CD8-positive, alpha-beta memory T cell (primary cell): ENCODE data around the gene HCRTR1. TPM values are rescaled to one million over a fixed set of nuclear protein-coding genes. Genes with fewer than 3 reads are reported as not detected.

ENCODE experiments used
- CTCF ChIA-PET: fragments of 350-600 bp; sonication (Branson Sonifier 250); formaldehyde crosslinking; loops from one replicate; lab custom pipeline; 2021; ENCODE audit warnings: antibody characterized with exemption; lab: Charles Lee
- POLR2A ChIA-PET: fragments of 350-600 bp; sonication (Branson Sonifier 250); formaldehyde crosslinking; loops from one replicate; lab custom pipeline; 2021; ENCODE audit warnings: antibody characterized with exemption; lab: Charles Lee
- DNase-seq, 5 donors: peaks; one replicate each; pipeline versions ENCODE4 v3.0.0 to v3.0.0-alpha.2; 2020 to 2022; ENCODE audit warnings: mixed read lengths in 1 of 5
- H3K27ac ChIP-seq: one replicate; pipeline ENCODE4 v1.7.0; 2013; ENCODE audit warnings: low read depth, mild to moderate bottlenecking, low read length, moderate library complexity
- H3K27me3 ChIP-seq: 2 replicates; pipeline ENCODE4 v1.7.0; 2013; ENCODE audit warnings: low read length, mild to moderate bottlenecking; ENCODE audit not compliant: insufficient read depth, poor library complexity, severe bottlenecking
- H3K36me3 ChIP-seq: 2 replicates; pipeline ENCODE4 v1.7.0; 2013; ENCODE audit warnings: mild to moderate bottlenecking, low read length, moderate library complexity; ENCODE audit not compliant: insufficient read depth
- H3K4me1 ChIP-seq: 2 replicates; pipeline ENCODE4 v1.7.0; 2013; ENCODE audit warnings: mild to moderate bottlenecking, low read length, moderate library complexity; ENCODE audit not compliant: insufficient read depth
- H3K4me3 ChIP-seq: 2 replicates; pipeline ENCODE4 v1.7.0; 2013; ENCODE audit warnings: mild to moderate bottlenecking, low read length
- H3K9me3 ChIP-seq: 2 replicates; pipeline ENCODE4 v1.7.0; 2013; ENCODE audit warnings: mild to moderate bottlenecking, low read length
- H3K27ac Mint-ChIP-seq, 8 donors: one replicate each; pipeline ENCODE4 v1.8.0; 2020 to 2021; ENCODE audit warnings: mixed read lengths in 8 of 8, mild to moderate bottlenecking in 6 of 8, inconsistent platforms in 3 of 8, moderate library complexity in 3 of 8
- H3K27me3 Mint-ChIP-seq, 2 donors: one replicate each; pipeline ENCODE4 v1.8.0; 2020 to 2021; ENCODE audit warnings: mixed read lengths in 2 of 2, mild to moderate bottlenecking in 1 of 2, moderate library complexity in 1 of 2
- H3K36me3 Mint-ChIP-seq, 3 donors: one replicate each; pipeline ENCODE4 v1.8.0; 2020 to 2021; ENCODE audit warnings: mixed read lengths in 3 of 3, inconsistent platforms in 1 of 3, mild to moderate bottlenecking in 1 of 3
- H3K4me1 Mint-ChIP-seq, 3 donors: one replicate each; pipeline ENCODE4 v1.8.0; 2020 to 2021; ENCODE audit warnings: mixed read lengths in 3 of 3, inconsistent platforms in 1 of 3, mild to moderate bottlenecking in 1 of 3
- H3K4me3 Mint-ChIP-seq, 7 donors: one replicate each; pipeline ENCODE4 v1.8.0; 2020 to 2021; ENCODE audit warnings: mixed read lengths in 7 of 7, mild to moderate bottlenecking in 6 of 7, moderate library complexity in 4 of 7, inconsistent platforms in 2 of 7
- H3K9me3 Mint-ChIP-seq, 5 donors: one replicate each; pipeline ENCODE4 v1.8.0; 2020 to 2022; ENCODE audit warnings: mixed read lengths in 5 of 5, mild to moderate bottlenecking in 3 of 5, moderate library complexity in 2 of 5, inconsistent platforms in 1 of 5
- polyA plus RNA-seq: library from polyadenylated mRNA; unstranded; fragments of 300-500 nt; fragmentation: Illumina TruSeq; gene quantifications from one replicate; pipeline ENCODE4 v1.2.3, GENCODE V29; 2021
- total RNA-seq, 2 experiments: library from RNA; stranded (reverse); gene quantifications; one replicate each; pipeline ENCODE4 v1.2.3, GENCODE V29; 2021

HCRTR1 gene
- total and polyA plus RNA-seq, 3 experiments from 2014 or later: not detected

DNA sequence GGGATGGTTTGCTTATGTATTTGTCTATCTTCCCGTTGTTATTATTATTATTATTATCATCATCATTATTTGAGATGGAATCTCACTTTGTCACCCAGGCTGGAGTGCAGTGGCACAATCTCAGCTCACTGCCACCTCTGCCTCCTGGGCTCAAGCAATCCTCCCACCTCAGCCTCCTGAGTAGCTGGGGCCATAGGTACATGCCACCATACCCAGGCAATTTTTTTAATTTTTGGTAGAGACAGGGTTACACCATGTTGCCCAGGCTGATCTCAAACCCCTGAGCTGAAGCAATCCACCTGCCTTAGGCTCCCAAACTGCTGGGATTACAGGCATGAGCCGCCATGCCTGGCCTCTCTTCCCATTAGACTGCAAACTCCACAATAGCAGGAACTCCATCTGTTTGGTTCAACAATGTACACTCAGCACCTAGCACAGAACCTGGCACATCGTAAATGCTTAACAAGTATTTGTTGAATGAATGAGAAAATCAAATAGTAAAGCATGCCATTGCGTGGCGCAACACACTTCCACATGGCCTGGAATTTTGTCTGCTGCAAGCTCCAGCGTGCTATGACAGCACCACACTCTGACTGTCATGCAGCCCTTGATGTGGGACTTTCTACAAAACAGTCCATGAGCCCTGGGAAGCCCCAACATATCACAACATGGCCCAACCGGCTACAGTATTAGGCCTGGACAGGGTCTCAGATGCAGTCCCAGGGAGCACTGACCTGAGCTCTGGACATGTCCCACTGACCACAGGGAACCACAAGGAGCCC, 45.0 kb upstream of the HCRTR1 start:
- Histone ChIP-seq H3K9me3 (no peaks in the 10 kb centered on the region), H3K27me3 (no peaks in the 10 kb centered on the region), H3K36me3 (no peaks in the 10 kb centered on the region), H3K27ac (no peak overlapping the region), H3K4me1 (no peaks in the 10 kb centered on the region), H3K4me3 (no peak overlapping the region)
- DNase-seq: no peak
- Mint-ChIP-seq H3K9me3 (no peaks in the 10 kb centered on the region), H3K27me3 (peaks cover 12 to 57% of the 10 kb centered on the region in 2 donors), H3K27ac (no peak overlapping the region), H3K36me3 (no peaks in the 10 kb centered on the region), H3K4me3 (no peak overlapping the region), H3K4me1 (peaks cover 0 to 1% (median 0%) of the 10 kb centered on the region in 3 donors)
- ChIA-PET POLR2A (no interaction called here), CTCF (no interaction called here)

DNA sequence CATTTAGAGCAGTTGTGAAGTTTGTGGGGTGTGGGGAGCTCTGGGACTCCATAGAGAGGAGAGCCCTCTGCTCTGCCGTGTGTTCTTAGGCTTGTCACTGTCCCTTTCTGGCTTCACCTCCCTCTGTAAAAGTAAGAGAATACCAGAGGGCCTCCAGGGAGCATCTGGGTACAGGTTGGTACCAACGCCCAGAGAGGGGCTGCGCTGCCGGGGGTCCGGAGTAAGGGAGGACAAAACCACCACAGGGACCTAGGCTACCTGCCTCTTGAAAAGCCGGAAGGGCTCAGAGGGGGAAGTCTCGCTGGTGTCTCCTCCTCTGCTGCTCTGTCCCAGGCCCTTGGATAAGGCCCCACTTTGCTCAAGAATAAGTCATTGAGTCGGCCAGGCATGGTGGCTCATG, 44.2 kb upstream of the HCRTR1 start:
- peaks cover 0 to 1% (median 0%) of the 10 kb centered on the region in 3 donors for H3K4me1 Mint-ChIP-seq
- Histone ChIP-seq H3K36me3 (no peaks in the 10 kb centered on the region), H3K4me1 (no peaks in the 10 kb centered on the region), H3K27me3 (no peaks in the 10 kb centered on the region), H3K4me3 (no peak overlapping the region), H3K27ac (no peak overlapping the region), H3K9me3 (no peaks in the 10 kb centered on the region)
- POLR2A ChIA-PET: no interaction called here
- H3K27me3 Mint-ChIP-seq: peaks cover 13 to 53% of the 10 kb centered on the region in 2 donors
- H3K36me3 Mint-ChIP-seq: no peaks in the 10 kb centered on the region
- no peak overlapping the region for H3K4me3 Mint-ChIP-seq
- CTCF ChIA-PET: no interaction called here
- no peak overlapping the region for H3K27ac Mint-ChIP-seq
- H3K9me3 Mint-ChIP-seq: no peaks in the 10 kb centered on the region
- DNase-seq: no peak

GRCh38 chr1:31574749-31575368, 42.6 kb upstream of the HCRTR1 start:
- Mint-ChIP-seq H3K27me3 (peaks cover 6 to 37% of the 10 kb centered on the region in 2 donors), H3K27ac (no peak overlapping the region), H3K9me3 (no peaks in the 10 kb centered on the region), H3K4me1 (peaks cover 0 to 1% (median 0%) of the 10 kb centered on the region in 3 donors), H3K36me3 (no peaks in the 10 kb centered on the region), H3K4me3 (peak overlapping the region in 1 of 7 donors; percentile 37)
- H3K4me3 ChIP-seq: no peak overlapping the region
- ChIA-PET POLR2A (no interaction called here), CTCF (no interaction called here)
- DNase-seq: no peak
- H3K9me3 ChIP-seq: no peaks in the 10 kb centered on the region
- H3K27me3 ChIP-seq: no peaks in the 10 kb centered on the region
- H3K4me1 ChIP-seq: no peaks in the 10 kb centered on the region
- H3K36me3 ChIP-seq: no peaks in the 10 kb centered on the region
- H3K27ac ChIP-seq: no peak overlapping the region

- Mint-ChIP-seq H3K36me3 (no peaks in the 10 kb centered on the region), H3K9me3 (no peaks in the 10 kb centered on the region), H3K27me3 (peaks cover 6 to 33% of the 10 kb centered on the region in 2 donors), H3K4me1 (peaks cover 0 to 1% (median 0%) of the 10 kb centered on the region in 3 donors), H3K27ac (no peak overlapping the region), H3K4me3 (no peak overlapping the region)
- CTCF ChIA-PET: no interaction called here
- POLR2A ChIA-PET: no interaction called here
- H3K4me3 ChIP-seq: no peak overlapping the region
- H3K27me3 ChIP-seq: no peaks in the 10 kb centered on the region
- no peak for DNase-seq
- H3K27ac ChIP-seq: no peak overlapping the region
- no peaks in the 10 kb centered on the region for H3K36me3 ChIP-seq
- no peaks in the 10 kb centered on the region for H3K4me1 ChIP-seq
- H3K9me3 ChIP-seq: no peaks in the 10 kb centered on the region
These were observed 41.9 kb upstream of the HCRTR1 start for GRCh38 chr1:31575369-31576140.

DNA sequence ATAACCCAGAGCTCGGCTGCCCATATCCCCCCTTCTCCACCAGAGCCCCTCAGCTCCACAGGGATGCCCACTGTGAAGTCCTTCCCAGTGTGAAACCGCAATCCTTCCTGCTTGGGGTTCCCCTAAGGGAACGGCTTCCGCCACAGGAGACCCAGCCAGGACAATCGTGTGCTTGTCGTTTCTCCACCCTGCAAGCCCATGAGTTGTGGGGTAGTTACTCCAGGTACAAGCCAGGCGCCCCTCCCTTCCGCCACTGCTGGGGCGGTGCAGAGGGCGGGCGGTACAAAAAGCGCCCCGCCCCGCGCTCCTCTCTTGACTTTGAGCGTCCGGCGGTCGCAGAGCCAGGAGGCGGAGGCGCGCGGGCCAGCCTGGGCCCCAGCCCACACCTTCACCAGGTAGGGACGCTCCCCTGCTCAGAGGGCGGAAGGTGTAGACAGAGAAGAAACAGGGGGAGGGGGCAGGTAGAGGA, 41.3 kb upstream of the HCRTR1 start, which contains the start of gene TINAGL1:
Gene TINAGL1, plus strand, starts transcription at position 315 of the 469 bp plus-strand sequence. CDS start 634 bp downstream, outside the sequence.
- Histone ChIP-seq H3K27ac (no peak within 1 kb of the TSS), H3K27me3 (no peaks in the 10 kb centered on the region), H3K36me3 (no peaks in the 10 kb centered on the region), H3K4me1 (no peaks in the 10 kb centered on the region), H3K9me3 (no peaks in the 10 kb centered on the region), H3K4me3 (no peak within 1 kb of the TSS)
- Mint-ChIP-seq H3K36me3 (no peaks in the 10 kb centered on the region), H3K27ac (no peak within 1 kb of the TSS), H3K9me3 (no peaks in the 10 kb centered on the region), H3K4me3 (peak within 1 kb of the TSS in 1 of 7 donors; percentile 69), H3K27me3 (peaks cover 6 to 26% of the 10 kb centered on the region in 2 donors), H3K4me1 (peaks cover 0 to 1% (median 0%) of the 10 kb centered on the region in 3 donors)
- ChIA-PET CTCF (no interaction called here), POLR2A (no interaction called here)
- no peak for DNase-seq

GRCh38 chr1:31576743-31577455, 40.6 kb upstream of the HCRTR1 start:
- DNase-seq: no peak
- Mint-ChIP-seq H3K4me3 (peak overlapping the region in 1 of 7 donors; percentile 69), H3K36me3 (no peaks in the 10 kb centered on the region), H3K4me1 (peaks cover 0 to 1% (median 0%) of the 10 kb centered on the region in 3 donors), H3K27me3 (peaks cover 6 to 21% of the 10 kb centered on the region in 2 donors), H3K27ac (no peak overlapping the region), H3K9me3 (no peaks in the 10 kb centered on the region)
- no peaks in the 10 kb centered on the region for H3K4me1 ChIP-seq
- CTCF ChIA-PET: no interaction called here
- POLR2A ChIA-PET: no interaction called here
- no peaks in the 10 kb centered on the region for H3K9me3 ChIP-seq
- H3K4me3 ChIP-seq: no peak overlapping the region
- H3K36me3 ChIP-seq: no peaks in the 10 kb centered on the region
- H3K27me3 ChIP-seq: no peaks in the 10 kb centered on the region
- no peak overlapping the region for H3K27ac ChIP-seq

GRCh38 chr1:31577515-31578192, 39.8 kb upstream of the HCRTR1 start:
- no peaks in the 10 kb centered on the region for H3K27me3 ChIP-seq
- ChIA-PET POLR2A (no interaction called here), CTCF (no interaction called here)

More at GRCh38 chr1:31577515-31578192, 39.8 kb upstream of the HCRTR1 start:
- Mint-ChIP-seq H3K4me1 (peaks cover 0 to 1% (median 0%) of the 10 kb centered on the region in 3 donors), H3K9me3 (no peaks in the 10 kb centered on the region), H3K36me3 (no peaks in the 10 kb centered on the region), H3K27me3 (peaks cover 6 to 16% of the 10 kb centered on the region in 2 donors), H3K4me3 (peak overlapping the region in 1 of 7 donors; percentile 69), H3K27ac (peak overlapping the region in 1 of 8 donors; percentile 73)
- no peaks in the 10 kb centered on the region for H3K4me1 ChIP-seq
- no peaks in the 10 kb centered on the region for H3K36me3 ChIP-seq
- DNase-seq: no peak
- H3K4me3 ChIP-seq: no peak overlapping the region
- no peak overlapping the region for H3K27ac ChIP-seq
- H3K9me3 ChIP-seq: no peaks in the 10 kb centered on the region
